NCI-H1417 (cell line): ENCODE data around the gene NPRL2.

ENCODE experiments used
- DNase-seq, 3 experiments: peaks; one replicate each; lab custom pipeline; 2025; lab: John Stamatoyannopoulos, UW

The NPRL2 gene

DNA sequence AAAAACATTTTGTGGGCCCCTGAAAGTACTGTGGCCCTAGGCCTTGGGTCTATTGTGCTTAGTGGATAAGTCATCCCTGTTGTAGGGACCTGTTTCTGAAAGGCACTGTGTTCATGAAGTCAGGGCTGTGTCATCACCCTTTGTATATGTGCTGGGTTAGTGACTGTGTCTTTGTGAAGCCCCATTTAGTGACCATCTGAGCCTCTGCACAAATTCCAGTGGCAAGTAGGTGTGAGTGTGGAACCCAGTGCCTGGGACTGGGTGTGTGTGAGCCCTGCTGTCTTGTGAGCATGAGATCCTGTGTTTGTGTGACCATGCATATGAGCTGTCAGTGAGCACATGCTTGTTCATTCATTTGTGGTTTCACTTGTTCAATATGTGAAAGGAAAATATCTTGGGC, 46.0 kb downstream of the NPRL2 start:
- no peak for DNase-seq

DNA sequence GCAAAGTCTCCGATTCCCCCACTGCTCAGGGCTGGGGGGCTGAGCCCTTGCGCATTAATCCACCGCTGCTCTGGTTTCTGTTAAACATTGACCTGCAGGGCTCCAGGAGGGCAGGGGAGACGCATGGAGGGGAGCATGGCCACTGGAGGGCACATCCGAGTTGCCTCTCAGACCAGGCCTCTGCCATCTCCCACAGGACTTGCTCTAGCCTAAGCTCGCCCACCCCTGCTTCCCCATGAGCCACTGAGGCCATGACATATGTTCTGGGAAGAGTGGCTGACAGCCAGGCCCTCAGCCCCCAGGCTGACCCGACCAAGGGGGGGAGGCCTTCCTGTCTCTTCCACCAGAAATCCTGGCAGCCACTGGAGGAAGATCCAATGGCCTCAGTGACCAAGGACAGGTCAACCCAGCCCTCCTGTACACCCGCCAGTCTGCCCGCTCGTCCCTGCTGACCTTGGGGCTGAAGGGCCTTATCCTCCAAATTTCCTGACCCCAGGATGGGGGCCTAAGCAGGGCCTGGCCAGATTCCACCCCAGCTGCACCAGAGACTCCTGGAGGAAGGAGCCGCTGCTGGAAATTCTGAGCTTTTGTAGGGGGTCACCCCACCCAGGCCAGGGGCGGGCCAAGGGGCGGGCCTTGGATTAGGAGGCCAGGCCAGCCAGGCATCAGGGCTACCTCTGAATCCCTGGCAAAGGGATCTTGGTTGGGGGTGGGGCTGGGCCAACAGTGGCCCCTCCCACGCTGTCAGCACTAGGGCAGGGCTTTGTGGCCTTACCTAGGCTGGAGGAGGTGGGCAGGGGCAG, 47.4 kb downstream of the NPRL2 start, which contains the start of gene HYAL1:
HYAL1 (minus strand) TSS at position 562 of the 803 bp plus-strand sequence. CDS start 618 bp downstream, outside the sequence.
- no peak for DNase-seq

DNA sequence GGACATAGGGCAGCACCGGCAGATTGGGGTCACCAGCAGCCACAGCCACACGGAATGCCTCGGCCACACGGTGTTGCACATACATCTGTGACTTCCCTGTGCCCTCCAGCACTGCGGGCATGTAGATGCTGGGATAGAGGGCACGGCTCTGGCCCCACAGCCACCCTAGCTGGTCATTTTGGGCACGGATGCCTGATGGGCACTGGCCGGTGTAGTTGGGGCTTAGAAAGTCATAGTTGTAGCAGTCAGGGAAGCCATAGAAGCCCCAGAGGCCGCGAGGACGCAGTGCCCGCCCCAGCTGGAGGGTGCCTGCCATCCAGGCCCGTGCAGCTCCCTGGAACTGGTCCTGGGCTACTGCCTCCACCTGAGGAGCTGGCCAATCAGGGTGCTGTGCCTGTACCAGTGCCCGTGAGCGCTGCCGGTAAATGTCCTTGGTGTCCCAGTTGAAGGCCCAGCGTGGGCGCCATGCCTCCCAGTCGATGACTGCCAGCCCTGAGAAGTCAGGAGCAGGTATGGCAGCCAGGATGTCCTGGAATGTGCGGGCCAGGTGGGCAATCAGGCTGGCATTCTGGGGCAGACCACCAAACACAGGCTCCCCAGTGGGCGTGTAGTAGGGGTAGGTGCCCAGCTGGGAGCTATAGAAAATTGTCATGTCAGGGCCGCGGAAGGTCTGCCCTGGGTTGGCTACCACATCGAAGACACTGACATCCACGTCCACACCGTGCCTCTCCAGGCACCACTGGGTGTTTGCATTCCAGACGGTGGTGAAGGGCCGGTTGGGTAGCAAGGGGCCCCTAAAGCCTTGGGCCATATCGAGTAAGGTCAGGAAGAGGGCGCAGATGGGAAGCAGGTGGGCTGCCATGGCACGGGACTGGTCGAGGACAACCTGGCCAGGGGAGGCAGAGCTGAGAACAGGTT, 48.2 kb downstream of the NPRL2 start:
- no peak for DNase-seq

DNA sequence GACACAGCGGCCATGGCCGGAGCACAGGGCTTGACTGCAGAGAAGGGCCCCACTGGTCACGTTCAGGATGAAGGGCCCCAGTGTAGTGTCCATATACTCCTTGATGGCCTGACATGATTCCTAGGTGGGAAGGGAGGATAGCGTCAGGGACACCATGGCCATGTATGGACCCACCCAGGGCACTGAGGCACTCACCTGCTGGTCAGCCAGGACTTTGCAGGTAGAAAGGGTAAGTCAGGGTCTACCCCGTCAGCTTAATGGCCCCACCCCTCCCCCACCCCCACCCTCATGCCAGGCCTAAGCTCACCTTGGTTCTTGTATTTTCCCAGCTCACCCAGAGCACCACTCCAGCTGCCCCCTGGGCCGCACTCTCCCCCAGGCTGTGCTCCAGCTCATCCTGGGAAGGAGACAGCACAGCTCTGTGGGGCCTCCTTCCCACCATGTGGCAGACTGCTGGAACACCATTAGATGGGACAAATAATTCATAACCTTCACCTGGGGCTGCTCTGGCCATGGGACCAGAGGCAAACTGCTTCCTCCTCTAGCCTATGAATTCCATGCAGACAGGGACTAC, 49.8 kb downstream of the NPRL2 start:
- DNase-seq, result no peak

DNA sequence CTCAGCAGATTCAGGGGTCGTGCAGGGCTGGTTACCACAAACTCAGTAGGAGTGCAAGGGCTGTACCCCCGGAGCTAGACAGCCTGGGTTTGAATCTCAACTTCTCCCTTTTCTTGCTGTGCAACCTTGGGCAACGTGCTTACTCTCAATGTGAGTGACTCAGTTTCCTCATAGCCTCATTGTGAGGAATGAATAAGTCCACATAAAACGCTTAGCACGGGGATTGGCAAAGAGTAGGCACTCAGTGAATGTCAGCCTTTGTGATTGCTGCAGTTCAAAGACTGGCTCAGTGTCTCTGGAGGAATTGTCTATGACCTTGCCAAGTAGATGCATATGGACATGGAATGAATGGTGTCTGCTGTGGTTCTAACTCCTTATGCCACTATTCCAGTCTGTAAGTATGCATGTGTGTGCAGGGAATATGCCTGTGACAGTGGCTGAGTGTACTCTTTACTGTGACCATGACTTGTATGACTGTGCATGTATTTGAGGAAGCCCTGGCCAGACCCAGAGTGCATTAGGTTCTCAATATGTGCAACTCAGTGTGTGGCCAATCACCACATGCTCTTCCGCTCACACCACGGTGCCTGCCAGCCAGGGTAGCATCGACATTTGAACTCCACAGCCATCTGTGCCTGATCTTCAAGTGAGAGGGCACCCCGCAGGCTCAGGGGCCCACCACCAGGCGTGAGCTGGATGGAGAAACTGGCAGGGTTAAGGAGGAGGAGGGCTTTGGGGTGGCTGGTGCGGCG, 50.5 kb downstream of the NPRL2 start:
- no peak for DNase-seq

DNA sequence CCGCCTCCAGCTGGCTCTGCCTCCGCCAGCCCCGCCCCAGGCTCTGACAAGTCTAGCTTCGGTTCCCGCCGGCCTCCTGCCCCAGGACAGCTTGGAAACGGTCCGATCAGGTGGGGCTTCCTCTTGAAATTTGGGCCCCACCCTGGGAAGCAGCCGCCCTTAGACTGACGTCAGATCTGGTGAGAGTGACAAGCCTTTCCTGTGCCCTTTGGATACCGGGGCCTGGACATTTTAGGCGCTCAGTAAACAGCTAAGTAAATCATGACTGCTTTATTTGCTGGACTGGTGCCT, 51.0 kb downstream of the NPRL2 start:
- no peak for DNase-seq

DNA sequence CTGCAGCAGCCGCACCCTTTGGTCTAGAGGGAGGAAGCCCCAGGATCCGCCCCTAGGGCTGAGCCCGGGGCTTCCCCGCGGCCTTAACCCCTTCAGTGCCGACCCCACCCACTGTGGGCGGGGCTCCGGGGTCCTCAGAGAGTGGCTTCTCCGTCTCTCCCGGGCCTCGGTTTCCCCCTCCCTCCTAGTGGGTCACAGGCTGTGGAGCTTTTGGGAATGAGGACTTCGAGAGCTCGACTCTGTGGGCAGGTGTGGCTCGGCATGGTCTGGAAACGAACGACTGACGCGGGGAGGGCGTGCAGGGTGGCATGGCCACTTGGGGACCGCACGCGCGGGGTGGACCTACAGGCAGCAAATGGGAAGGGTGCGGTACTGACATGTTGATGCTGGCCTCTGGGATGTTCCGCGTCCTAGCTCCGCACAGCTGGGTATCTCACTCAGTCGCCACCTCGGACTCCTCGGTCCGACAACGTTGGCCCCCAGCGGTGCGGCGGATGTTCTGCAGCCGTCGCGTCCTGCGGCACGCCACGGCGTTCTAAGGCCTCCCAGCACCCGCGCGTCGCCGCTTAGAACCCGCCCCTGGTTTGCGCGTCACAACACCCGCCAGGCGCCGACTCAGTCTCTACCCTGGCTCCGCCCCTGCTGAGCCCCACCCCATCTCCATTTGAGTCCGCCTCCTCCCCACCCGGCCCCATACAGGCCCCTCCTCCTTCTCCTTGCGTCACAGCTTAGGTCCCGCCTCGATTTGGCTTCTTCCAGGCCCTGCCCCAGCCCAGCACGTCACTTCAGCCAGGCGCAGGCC, 51.5 kb downstream of the NPRL2 start, which contains the start of the genes HYAL3 and NAA80:
HYAL3 (minus strand) TSS at position 570 of the 802 bp plus-strand sequence. CDS start 3,803 bp downstream, outside the sequence.
NAA80 (minus strand) TSS at position 570 of the 802 bp plus-strand sequence. CDS start 1,942 bp downstream, outside the sequence.
- DNase-seq, result peak; percentile 93 to 97 (median 93)

DNA sequence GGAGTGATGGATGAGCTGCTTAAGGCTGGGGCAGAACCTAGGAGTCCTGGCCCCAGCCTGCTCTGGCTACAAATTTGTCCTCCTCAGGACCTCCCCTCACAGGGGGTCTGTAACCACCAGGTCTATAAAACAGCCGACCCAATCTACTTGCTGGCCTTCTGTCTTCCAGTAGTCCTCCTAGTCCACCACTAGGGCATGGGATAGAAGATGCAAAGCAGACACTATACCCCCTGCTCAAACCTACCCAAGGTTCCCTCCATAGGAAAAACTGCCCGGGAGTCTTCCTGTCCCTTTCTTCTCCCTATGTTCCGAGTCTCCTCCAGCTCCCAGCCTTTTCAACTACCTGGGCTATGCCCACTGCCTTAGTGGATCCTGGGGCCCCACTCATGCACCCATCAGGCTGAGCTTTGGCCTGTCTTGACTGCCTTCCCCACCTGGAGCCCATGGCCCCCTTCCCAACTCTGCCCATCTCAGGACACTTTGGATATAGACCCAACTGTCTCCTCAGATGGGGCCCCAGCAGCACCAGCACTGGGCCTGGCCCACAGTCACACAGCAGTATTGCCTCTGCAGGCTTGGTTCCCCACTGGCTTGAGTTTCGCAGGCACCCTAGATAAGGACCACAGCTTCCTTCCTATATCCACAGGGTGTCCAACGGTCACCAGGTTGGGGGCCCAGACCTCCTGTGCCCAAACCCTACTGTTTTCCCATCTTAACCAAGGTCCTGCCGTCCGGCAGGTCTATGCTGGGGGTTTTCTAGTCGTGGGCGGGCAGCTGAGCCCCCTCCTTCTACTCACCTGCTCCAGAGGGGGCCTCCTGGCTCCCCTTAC, 52.5 kb downstream of the NPRL2 start:
- no peak for DNase-seq

DNA sequence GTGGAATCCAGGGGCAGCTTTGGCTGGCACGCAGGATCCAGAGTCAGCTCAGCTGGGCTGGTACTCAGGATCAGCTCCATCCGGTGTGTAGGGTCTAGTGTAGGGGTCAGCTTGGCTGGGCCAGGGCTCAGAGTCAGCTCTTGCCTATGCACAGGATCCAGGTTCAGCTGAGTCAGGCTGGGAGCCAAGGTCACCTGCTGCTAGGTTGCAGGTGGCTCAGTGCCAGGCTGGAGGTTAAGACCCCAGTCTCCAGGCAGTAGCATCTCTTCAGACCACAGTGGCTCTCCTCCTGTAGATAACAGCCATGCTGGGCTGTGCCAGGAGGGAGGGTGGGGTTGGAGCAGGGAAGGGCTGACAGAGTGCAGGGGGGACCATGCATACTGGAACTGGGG, 53.2 kb downstream of the NPRL2 start:
- DNase-seq, result no peak
